Measurements from ENCODE around the gene VSTM4. TPM values are rescaled to one million over a fixed set of nuclear protein-coding genes. Genes with fewer than 3 reads are reported as not detected.

The VSTM4 gene
- total RNA-seq, 1 donor from 2014 or later: 21.1 TPM

DNA sequence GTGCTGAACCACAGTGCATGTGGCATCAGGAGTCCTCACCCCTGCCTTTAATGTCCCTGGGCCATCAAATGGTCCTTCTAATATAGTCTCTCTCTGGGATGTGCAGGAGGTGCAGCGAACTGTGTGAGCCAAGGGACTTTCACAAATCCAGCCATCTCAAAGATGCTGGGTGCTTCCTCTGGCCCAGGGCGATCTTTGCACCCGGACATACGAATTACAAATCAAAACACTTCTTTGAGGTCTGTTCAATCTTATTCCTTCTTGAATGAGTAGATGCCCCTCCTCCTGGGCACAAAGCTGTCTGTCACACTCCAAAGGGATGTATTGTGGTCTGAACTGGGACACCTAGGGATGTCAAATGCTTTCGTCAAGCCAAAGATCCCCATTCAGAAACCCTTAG is 60.6 kb downstream of the VSTM4 start:
- Histone ChIP-seq H3K36me3 (no peaks in the 10 kb centered on the region), H3K27me3 (ENCODE audit: low read depth) (no peaks in the 10 kb centered on the region), H3K9me3 (replicated peaks) (peaks cover under 1% of the 10 kb centered on the region), H3K4me1 (peaks cover 67% of the 10 kb centered on the region), H3K27ac (replicated peaks) (peak overlapping the region; percentile 60), H3K4me3 (no peak overlapping the region)
- DNase-seq: no peak
- no peak for TF ChIP-seq CTCF (IDR thresholded peaks at IDR 0.05; ENCODE audit: borderline replicate concordance)
- intact Hi-C loops (cut with micrococcal nuclease): no loop called here

- no peak for DNase-seq
- H3K27me3 ChIP-seq (ENCODE audit: low read depth): no peaks in the 10 kb centered on the region
- no peaks in the 10 kb centered on the region for H3K36me3 ChIP-seq
- no peak overlapping the region for H3K4me3 ChIP-seq
- H3K9me3 ChIP-seq (replicated peaks): no peaks in the 10 kb centered on the region
- H3K4me1 ChIP-seq: peaks cover 66% of the 10 kb centered on the region
- intact Hi-C loops (cut with micrococcal nuclease): no loop called here
- H3K27ac ChIP-seq (replicated peaks): peak overlapping the region; percentile 60
- no peak for TF ChIP-seq CTCF (IDR thresholded peaks at IDR 0.05; ENCODE audit: borderline replicate concordance)
Measured at GRCh38 chr10:49053998-49054692, 61.2 kb downstream of the VSTM4 start.

GRCh38 chr10:49053053-49053997 is 62.0 kb downstream of the VSTM4 start:
- H3K4me3 ChIP-seq: no peak overlapping the region
- H3K27me3 ChIP-seq (ENCODE audit: low read depth): no peaks in the 10 kb centered on the region
- no peaks in the 10 kb centered on the region for H3K9me3 ChIP-seq (replicated peaks)
- peaks cover 4% of the 10 kb centered on the region for H3K36me3 ChIP-seq
- TF ChIP-seq CTCF (IDR thresholded peaks at IDR 0.05; ENCODE audit: borderline replicate concordance): no peak
- DNase-seq: peak; percentile 36
- intact Hi-C loops (cut with micrococcal nuclease): no loop called here
- H3K27ac ChIP-seq (replicated peaks): peak overlapping the region; percentile 60
- H3K4me1 ChIP-seq: peaks cover 58% of the 10 kb centered on the region

DNA sequence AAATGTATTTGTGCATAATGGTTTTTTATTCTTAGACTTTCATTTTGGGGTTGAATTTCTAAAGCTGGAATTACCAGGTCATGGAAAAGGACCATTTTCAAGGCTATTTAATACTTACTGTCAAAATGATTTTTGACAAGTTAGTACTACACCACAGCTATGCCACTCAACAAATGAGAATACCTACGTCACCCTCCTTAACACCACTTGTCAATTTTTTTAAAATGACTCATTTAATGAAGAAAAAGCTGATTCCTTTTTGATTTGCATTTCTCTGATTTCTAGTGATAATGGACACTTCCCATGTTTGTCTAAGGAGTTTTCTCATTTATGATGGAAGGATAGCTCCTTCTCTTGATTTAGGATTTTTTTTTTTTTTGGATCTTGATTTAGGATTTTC is 63.3 kb downstream of the VSTM4 start:
- Histone ChIP-seq H3K27me3 (ENCODE audit: low read depth) (no peaks in the 10 kb centered on the region), H3K27ac (replicated peaks) (no peak overlapping the region), H3K36me3 (peaks cover 8% of the 10 kb centered on the region), H3K4me3 (no peak overlapping the region), H3K4me1 (peaks cover 46% of the 10 kb centered on the region), H3K9me3 (replicated peaks) (no peaks in the 10 kb centered on the region)
- intact Hi-C loops (cut with micrococcal nuclease): no loop called here
- no peak for DNase-seq
- no peak for TF ChIP-seq CTCF (IDR thresholded peaks at IDR 0.05; ENCODE audit: borderline replicate concordance)

DNA sequence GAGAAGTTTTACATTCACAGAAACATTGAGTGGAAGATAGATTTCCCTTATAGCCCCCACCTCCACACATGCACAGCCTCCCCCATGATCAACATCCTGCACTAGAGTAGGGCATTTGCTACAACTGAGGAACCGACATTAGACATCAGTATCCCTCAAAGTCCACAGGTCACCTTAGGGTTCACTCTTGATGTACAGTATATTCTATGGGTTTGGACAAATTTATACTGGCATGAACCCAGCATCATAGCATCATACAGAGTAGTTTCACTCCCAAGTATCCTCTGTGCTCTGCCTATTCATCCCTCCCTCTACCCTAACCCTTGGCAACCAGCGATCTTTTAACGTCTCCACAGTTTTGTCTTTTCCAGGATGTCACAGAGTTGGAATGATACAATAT is 64.4 kb downstream of the VSTM4 start:
- no peak for TF ChIP-seq CTCF (IDR thresholded peaks at IDR 0.05; ENCODE audit: borderline replicate concordance)
- Histone ChIP-seq H3K4me3 (no peak overlapping the region), H3K9me3 (replicated peaks) (no peaks in the 10 kb centered on the region), H3K4me1 (peaks cover 34% of the 10 kb centered on the region), H3K27me3 (ENCODE audit: low read depth) (no peaks in the 10 kb centered on the region), H3K36me3 (peaks cover 18% of the 10 kb centered on the region), H3K27ac (replicated peaks) (no peak overlapping the region)
- DNase-seq: no peak
- intact Hi-C loops (cut with micrococcal nuclease): no loop called here
